Measurements from ENCODE around the gene ZNF280B.
"Not testable (repeated sequence)": the region's sequence is repeated elsewhere in the genome, so short reads cannot be mapped to it uniquely, and the experiment has no call there.

DNA sequence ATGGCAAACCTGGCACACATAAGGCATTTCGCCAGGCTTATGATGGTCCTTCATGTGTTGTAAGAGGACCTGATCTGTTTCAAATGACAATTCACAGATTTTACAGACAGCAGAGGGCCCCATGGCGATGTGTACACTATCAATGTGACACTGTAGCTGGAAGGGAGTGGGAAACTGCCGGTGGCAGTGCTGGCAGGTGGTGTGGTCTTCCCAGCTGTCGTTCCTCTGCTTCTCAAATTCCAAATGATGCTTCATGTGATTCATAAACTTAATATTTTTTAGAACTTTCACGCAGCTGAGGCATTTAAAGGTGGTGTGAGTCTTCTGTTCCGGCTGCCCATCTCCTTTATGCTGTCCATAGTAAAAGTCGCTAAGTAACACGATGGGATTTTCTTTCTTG is 5.9 kb upstream of the ZNF280B start:
- TF ChIP-seq, protein P1, sequence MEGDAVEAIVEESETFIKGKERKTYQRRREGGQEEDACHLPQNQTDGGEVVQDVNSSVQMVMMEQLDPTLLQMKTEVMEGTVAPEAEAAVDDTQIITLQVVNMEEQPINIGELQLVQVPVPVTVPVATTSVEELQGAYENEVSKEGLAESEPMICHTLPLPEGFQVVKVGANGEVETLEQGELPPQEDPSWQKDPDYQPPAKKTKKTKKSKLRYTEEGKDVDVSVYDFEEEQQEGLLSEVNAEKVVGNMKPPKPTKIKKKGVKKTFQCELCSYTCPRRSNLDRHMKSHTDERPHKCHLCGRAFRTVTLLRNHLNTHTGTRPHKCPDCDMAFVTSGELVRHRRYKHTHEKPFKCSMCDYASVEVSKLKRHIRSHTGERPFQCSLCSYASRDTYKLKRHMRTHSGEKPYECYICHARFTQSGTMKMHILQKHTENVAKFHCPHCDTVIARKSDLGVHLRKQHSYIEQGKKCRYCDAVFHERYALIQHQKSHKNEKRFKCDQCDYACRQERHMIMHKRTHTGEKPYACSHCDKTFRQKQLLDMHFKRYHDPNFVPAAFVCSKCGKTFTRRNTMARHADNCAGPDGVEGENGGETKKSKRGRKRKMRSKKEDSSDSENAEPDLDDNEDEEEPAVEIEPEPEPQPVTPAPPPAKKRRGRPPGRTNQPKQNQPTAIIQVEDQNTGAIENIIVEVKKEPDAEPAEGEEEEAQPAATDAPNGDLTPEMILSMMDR (conservative IDR thresholded peaks at IDR 0.05; ENCODE audit: low read depth, low read length), result not testable (repeated sequence)
- TF ChIP-seq EZH2 (IDR thresholded peaks at IDR 0.05; ENCODE audit: low read length, unreplicated experiment); EZH2phosphoT487 (IDR thresholded peaks at IDR 0.05; ENCODE audit: borderline replicate concordance, low read length): not testable (repeated sequence)
